Forelimb muscle (tissue), 1 donor: ENCODE data around the gene BLVRA. TPM values are rescaled to one million over a fixed set of nuclear protein-coding genes. Genes with fewer than 3 reads are reported as not detected.

Source experiments
- polyA plus RNA-seq: library from polyadenylated mRNA; unstranded; fragments of 120-200 nt; gene quantifications from one replicate; pipeline ENCODE4 v1.2.1, GENCODE V29; 2013; ENCODE audit not compliant: insufficient read length

Gene BLVRA
- polyA plus RNA-seq, 1 donor, result 32.6 TPM

Other genes with a start within 250 kb of the BLVRA start
- 27.8 TPM for gene STK17A, start 175.6 kb upstream of the BLVRA start, polyA plus RNA-seq
- 42.2 TPM for gene COA1, start 29.2 kb upstream of the BLVRA start, polyA plus RNA-seq
- gene MRPS24, start 110.8 kb downstream of the BLVRA start, polyA plus RNA-seq, result 77.3 TPM
- 17.1 TPM for gene URGCP, start 147.9 kb downstream of the BLVRA start, polyA plus RNA-seq
- gene UBE2D4, start 167.8 kb downstream of the BLVRA start, polyA plus RNA-seq, result 19.1 TPM
- gene SPDYE1, start 239.2 kb downstream of the BLVRA start, polyA plus RNA-seq, result 1.6 TPM